GM18498 (cell line): ENCODE measurements around the gene TENM4.

Experiments used
- ATAC-seq: cut with Tn5 transposase; IDR thresholded peaks from one replicate; pipeline ENCODE4 v1.9.1; 2021; ENCODE audit warnings: mild to moderate bottlenecking, moderate library complexity; ENCODE audit not compliant: unreplicated experiment

TENM4 gene

DNA sequence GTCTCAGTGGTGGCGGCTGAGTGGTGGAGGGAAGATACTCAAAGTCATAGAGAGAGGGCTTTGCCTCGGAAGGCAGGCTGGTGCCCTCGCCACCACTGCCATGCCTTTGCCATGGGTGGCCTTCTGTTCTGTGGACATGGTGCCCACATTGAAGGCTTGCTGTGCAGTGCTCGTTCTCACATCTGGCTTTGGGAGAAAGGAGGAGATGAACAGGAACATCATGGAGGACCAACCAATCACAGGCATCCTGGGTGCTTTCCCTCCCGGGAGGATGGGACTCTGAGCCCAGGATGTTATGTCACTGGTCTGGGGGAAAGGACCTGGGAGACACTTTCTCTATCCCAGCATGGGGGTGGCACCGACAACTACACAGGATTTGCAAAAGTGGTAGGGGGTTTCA lies 783.8 kb downstream of the TENM4 start:
- no peak for ATAC-seq

DNA sequence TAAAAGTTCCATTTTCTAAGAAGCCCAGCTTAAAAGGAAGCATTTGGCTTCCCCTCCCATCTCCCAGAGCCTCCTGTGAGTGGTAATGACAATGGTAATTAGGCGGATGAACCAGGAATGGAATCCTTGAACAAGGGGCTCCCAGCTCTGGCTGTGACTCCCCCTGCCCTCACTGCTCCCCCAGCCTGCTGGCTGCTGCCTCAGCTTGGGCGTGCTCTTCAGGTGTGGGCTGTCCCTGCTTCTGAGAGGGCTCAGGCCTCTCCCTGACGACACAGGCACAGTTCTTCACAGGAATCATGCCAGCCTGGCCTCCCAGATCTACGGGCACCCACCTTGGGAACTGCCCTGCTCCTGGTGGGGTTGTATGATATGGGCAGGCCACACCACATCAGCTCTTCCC lies 784.5 kb downstream of the TENM4 start:
- no peak for ATAC-seq

DNA sequence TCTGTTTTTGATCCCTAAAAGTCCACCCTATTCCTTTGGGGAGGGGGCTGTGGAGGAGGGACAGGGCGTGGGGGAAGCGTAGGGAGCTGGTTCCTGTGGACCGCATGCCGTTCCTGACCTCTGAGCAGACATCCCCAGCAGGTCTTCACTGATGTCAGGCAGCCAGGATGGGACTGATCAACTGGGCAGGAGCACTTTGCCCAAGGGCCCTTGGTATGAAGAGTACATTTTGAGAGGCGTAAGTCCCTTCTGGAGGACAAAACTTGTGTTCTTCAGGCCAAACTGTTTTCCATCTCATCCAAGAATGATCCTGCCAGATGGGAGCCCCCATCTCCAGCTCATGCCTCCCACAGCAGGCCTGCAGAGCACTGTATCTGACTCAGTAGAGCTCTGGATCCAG lies 785.3 kb downstream of the TENM4 start:
- ATAC-seq, result no peak

DNA sequence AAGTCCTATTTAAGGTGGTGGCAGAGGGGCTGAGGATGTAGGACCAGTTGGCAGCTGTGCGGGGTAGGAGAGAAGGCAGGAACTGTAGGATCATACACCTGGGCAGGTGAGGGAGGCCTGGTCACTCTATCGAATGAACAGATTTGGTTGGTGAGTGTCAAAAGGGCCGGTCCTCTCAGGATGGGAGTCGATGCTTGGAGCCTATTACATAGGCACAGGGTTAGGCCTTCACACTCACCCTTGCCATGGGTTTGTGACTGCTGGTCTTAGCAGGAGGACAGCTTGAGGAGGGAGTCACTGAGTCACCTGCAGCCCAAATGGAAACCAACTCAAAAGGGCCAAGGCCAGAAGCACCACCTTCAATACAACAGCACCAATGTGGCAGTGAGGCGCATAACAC lies 786.0 kb downstream of the TENM4 start:
- ATAC-seq, result no peak

DNA sequence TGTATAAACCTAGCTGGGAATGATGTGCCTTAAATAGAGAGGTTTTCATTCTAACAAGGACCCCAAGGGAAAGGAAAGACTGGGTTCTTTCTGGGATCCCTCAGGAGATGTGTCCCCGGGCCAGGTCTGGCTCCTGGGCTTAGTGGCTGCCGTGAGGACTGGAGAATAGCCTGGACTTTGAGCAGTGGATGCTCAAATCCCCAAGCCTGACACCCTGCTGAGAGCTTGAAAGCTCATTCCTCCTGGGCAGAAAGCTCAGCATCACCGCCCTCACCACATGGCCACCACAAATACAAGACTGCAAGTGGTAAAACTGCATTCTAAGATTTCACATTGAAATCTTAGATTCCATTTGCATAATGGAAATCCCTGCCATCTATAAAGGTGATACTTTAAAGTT lies 786.8 kb downstream of the TENM4 start:
- ATAC-seq, result no peak

DNA sequence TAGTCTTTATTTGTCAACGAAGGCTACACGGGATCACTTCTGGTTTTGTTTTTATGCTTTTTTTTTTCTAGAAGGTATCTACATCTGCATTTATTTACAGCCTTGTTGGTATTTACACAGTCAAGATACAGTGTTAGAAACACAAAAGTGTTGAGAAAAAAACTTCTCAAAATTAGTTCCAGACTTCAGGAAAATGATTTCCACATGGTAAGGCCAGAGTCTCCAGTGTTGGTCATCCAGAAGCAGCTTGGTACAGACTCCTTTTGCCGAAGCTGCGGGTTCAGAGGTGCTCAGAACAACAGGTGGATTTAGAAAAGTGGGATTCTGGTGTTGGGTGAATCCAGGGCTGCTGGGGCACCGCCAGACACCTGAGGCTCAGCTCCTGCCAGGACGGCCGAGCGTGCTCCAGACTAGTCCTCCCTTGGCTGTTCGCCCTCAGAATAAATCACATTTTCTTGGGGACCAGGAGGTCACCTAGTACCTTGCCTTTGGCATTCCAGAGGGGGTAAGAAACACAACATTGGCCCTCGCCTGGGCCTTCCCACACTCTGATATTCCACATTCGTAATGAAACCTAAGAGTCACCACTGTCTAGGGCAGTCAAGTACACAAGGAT lies 787.4 kb downstream of the TENM4 start:
- ATAC-seq, result no peak

DNA sequence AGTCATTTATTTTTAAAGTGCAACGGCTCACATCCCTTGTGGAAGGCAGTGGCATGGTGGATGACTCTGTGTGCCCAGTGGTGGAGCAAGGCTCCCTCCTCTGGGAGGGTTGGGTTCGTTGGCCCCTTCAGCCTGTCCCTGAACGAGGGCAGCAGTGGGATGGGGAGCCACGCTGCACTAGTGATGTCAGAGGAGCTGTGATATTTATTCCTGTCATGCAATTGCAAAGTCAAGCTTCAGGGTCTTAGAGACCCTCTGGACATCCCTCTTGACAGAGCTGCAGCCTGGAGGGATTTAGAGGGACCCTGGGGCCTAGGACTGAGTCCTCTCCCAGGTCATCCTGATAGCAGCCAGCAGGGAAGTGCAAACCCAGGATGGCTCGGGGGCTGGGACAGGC lies 788.0 kb downstream of the TENM4 start:
- ATAC-seq, result no peak

DNA sequence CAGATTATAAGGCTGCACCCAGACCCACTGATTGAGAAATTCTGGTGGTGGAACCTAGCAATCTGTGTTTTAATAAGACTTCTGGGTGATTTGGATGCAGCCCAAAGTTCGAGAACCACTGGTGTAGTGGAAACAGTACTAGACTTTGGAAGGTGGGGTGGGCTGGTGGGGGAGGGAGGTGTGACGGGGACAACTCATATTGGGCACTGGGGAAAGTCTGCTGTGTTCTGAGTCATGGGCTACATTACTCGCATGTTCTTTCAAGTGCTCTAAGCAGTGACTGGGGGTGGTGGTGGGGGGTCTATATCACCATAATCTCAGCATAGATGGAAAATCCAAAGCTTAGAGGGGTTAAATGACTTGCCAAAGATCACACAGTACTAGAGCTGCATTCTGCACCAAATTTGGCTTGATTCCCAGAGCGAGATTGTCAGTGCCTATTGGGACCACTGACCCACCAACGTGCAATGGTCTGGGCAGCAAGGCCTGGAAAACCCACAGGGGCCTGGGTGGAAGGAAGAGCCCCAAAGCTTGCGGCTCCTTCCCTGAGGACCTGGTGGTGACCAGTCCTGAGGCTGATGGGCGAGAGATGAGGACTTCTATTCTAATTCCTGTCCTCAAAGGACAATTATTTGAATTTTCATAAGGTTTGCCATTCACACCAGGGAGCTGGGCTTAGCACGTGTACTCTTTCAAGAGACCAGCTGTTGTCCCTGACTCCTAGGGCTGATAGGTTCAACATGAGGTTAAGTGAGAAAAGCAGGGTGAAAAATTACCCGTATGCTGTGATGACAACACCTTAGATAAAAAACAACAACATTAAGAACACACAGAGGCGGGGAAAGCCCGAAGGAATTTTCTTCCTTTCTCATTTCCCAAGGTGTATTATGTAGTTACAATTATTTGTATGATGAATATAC lies 788.6 kb downstream of the TENM4 start:
- no peak for ATAC-seq

DNA sequence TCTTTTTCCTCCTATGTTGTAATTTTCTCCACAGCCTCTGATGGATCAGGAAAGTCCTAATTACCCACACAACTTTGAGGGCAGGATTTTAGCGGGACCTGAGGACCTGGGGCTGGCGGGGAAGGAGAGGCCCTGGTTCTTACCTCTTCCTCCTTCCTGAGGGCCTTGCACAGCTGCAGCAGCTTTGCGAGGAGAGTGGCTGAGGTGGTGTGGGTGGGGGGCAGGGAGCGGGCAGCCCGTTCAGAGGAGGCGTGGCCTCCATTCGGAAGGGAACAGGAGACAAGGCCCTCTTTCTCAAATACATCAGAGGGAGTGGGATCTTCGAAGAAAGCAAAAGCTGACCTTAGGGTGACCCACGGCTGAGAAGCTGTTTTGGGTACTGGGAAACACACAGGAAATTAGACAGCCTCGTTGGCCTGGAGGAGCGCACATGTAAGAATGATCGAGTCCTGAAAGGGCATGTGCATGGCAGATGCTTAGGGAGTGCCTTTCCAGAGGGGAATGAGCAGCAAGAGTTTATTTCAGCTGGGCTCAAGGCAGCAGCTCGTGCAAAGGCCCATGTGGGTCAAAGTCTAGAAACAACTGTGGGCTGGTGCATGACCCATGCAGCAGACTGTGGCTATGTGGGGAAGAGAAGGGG lies 789.6 kb downstream of the TENM4 start:
- no peak for ATAC-seq

DNA sequence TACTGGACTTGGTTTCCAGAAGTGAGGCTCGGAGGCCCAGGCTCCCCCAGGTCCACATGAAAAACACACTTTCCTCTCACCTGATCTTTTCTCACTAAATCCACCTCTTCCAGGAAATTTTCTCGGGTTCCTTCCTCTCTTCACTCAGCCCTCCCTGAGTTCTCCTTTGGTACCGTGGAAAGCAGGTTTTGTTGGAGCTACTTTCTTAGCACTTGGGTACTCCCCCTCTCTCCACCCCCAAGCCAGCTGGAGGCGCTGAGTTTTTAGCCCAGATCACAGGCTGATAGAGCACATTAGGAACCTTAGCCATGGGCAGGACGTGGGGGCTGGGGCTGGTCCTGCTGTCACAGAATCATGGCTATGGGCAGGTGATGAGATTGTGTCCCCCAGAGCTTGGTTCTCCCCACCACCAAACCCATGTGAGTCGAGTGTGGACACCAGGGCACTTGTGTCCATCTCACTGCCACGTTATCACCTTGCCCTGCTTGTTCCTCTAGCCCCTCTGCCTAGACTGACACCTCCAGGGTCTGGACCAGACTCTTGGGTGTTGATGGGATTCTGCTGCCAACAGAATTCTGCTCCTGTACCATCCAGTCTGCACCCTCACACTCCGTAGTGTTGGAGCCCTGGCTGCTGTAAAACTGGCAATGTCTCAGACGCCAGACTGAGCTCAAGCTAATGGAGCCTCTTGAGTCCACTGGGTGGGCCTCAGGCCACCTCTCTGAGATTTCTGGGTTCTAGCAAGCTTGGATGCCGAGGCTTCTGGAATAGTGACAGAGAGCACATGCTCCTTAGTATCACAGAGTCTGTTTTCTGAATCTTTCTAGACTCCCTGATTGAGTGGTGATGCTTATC lies 791.2 kb downstream of the TENM4 start:
- ATAC-seq, result no peak

DNA sequence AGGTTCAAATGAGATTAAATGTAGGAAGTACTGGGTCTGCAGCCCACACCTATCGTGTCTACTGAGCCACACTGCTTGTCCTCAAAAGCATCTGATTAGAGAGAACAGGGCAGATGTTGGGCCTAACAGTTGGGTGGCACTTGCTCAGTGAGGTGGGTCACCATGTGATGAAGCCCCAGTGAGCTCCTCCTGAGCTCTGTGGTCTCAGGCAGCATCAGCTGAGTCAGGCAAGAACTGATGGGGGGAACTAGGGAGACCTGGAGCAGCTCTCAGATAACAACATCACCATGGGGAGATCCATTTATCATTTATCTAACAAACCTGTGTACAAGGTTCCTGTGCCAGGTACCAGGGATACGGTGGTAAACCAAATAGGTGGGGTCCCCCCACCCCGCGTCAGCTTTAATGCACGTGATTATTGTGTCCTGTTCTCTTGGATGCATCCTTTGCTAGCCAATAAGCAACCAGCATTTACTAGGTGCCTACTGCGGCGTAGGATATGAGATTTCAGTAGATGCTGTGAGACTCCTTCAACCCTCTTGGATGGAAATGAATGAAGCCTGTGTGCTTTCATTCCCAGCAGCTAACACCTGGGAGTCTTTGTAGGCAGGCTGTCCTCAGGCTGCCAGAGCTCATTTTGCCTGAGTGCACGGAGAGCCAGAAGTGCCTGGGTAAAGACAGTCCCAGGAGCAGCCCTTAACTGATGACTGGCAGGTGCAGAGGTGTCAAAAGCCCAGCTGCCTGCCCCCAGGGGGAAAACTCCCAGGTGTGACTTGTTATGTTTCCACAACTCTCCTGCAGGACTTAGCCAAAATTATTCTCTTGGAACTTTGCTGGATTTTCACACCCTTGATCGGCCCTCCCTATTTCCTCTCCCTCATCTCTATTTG lies 792.6 kb downstream of the TENM4 start:
- no peak for ATAC-seq

DNA sequence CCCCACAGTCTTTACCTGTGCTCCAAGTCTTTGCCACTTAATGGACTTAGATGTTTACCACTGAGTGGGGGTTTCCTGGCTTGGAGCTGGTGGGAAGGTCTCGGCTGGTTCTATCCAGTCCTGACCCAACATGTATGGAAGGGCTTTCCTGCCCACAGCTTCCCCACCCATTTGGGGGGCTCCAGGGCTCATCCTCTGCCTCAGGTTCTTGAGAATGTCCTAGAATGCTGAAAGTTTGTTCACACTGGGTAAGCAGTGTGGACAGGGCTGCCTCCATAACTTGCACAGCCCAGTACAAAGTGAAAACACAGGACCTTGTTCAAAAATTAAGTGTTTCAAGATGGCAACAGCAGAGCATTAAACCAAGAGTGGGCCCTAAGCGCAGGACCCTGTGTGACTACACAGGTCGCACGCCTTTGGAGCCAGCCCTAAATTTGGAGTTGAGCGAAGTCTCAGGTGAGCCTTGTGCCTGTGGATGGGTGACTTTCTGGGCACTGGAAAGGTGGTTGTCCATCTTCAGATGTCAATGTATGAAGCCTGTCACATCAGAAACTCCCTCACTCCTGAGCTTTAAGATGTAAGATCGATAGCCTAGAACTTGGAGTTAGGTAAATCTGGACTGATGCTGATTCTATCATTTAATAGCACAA lies 793.4 kb downstream of the TENM4 start:
- ATAC-seq, result no peak

DNA sequence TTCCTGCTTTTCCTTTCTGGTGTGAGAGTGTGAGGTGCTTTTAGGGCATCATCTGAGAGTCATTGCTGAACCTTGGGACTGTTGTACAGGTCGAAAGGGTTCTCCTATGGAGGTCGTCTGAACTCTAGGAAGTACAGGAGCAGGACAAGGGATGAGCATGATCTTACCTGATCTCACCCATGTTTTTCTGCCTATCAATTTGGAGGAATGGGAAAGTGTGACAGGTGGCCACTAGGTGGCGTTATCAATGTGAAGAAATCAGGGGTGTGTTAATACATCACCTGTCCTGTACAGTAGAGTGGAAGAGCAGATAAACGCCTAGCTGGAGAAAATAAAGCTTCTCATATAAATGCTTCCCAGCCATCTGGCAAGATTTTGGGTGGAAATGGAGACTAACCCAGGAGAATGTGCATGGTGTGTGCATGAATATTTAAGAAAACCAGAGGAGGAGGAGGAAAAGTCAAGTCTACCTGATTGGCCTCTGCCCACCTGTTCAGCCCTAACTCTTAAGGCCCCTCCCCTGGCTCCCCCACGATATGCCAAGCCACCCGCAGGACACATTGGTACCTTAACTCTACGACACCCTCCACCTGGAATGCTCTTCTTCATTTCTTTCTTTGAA lies 794.2 kb downstream of the TENM4 start:
- ATAC-seq, result peak; percentile 49

DNA sequence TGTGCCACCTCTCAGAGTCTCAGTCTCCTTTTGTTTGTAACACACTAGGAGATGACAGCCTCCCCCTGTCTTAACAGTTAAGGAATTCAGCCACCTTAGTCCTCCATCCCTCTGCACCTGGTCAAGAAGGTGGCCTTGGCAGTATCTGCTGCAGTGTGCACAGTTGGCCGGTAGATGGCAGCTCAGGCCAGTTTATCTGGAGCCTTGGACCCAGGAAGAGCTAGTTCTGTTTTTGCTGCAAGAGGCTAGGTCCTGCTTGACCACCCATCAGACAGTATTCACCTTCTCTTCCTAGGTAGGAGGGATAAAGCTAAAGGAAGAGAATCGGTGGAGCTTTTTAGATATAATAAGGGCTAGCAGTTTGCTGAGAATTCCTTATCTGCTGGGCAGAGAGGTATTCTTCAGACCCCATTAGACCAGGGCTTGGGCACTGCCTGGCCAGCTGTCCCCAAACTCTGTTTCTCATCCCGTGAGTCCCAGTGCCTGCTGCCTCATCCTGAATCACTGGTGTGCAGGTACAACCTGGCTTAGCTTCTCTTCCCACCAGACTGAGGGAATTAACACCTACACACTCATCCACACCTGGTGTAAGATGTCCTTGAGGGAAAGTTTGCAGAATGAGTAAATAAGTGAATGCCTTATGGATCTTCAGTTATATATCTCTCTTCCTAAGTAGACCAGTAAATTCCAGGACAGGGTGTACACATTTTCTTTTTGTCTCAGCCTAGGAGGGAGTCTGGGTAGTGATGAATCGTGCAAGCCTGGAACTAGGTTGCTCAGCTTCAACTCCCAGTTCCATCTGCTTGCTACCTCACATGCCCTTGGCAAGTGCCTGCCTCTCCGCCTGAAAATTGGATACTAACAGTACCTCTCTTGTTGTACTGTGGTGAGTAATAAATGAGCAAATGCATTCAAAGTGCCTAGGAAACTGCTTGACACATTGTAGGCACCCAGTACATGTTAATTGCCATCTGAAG lies 795.3 kb downstream of the TENM4 start:
- peak; percentile 89 for ATAC-seq

DNA sequence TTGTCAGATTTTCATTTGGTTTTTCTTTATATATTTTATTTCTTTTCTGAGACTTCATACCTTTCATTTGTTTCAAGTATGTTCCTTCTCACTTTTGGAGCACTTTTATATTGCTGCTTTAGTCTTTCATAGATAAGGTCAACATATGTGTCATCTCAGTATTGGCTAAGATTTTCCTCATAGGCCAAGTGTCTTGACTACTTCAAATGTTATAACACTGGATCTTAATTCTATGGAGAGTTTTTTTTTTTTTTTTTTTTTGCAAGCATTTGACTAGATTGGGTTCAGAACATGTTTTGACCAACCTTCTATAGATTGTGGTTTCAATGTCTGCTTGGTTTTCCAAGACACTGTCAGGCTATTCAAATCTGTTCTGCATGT lies 797.2 kb downstream of the TENM4 start:
- ATAC-seq, result no peak

DNA sequence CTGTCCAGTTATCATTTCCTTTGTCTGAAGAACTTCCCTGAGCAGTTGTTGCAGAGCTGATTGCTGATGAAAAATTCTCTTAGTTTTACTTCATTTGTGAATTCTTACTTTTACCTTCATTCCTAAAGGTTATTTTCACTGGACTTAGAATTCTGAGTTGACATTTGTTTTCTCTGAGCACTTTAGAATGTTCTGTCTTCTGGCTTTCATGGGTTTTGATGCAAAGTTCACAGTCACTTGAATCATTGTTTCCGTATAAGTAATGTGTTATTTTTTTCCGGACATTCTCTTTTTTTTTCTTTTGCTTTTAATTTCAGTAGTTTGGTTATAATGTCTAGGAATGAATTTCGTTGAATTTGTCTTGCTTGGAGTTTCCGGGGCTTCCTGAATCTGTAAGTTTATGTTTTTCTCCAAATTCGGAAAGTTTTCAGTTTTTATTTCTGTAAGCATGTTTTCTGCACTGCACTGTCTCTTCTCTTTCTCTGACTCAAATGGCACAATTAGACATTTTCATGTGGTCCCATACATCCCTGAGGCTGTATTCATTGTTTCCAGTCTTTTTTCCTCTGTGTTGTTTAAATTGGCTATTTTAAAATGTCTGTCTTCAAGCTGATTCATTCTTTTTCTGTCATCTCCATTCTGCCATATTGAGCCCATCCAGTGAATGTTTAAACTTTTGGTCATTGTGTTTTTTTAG lies 797.7 kb downstream of the TENM4 start:
- ATAC-seq, result no peak

DNA sequence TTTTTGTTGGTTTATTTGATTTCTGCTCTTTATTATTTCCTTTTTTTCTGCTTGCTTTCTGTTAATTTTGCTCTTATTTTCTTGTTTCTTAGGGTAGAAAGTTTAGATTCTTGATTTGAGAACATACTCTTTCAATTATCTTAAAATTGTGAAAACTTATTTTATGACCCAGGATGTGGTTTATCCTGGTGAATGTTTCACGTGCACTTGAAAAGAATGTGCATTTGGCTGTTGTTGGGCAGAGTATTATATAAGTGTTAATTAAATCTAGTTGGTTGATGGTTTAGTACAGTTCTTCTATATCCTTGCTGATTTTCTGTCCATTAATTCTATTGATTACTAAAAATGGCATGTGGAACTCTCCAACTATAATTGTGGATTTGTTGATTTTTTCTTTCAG lies 799.3 kb downstream of the TENM4 start:
- no peak for ATAC-seq
